ENCODE measurements around the gene FBRSL1. TPM values are rescaled to one million over a fixed set of nuclear protein-coding genes. Genes with fewer than 3 reads are reported as not detected.

The FBRSL1 gene
- total and polyA plus RNA-seq, 2 of the 8 experiments (the other 6 are each of a cell fraction or from before 2014, with no cell fraction given): 18.4 to 109 TPM

DNA sequence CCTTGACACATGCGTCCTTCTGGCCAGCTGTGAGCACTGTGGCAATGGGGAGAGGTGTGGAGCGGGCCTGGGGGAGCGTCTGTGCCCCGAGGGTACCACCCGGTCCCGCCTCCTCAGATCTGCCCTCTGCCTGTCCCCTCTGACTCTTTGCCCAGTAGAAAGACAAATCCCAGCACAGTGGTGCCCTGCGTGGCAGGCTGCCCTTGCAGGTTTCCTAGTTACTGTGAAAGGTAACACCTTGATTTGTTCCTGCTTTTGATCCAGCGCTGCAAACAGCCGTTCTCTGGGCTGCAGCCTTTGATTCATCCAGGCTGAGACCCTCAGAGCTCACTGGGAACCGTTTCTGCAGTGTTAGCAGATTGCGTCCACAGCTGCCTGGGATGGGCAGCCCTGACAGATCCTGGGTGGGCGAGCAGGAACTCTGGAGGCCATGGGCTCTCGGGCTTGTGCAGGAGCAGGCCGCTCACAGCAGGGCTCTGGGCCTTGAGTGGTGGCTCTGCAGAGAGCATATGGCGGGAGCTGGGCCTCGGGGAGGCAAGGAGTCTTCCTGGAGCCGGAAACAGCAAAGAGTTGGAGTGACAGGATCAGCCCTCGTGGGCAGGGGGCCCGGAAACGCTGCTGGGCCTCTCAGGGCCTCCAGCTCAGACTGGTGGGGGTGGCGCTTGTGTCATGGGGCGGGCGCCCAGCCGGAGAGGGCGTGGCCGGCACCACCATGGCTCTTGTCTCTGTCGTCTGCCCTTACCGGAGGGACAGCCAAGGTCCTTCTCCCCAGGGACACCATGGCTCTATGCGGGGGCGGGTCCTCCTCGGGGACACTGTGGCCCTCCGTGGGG is 16.6 kb downstream of the FBRSL1 start (continued):
- TF ChIP-seq, protein P1, sequence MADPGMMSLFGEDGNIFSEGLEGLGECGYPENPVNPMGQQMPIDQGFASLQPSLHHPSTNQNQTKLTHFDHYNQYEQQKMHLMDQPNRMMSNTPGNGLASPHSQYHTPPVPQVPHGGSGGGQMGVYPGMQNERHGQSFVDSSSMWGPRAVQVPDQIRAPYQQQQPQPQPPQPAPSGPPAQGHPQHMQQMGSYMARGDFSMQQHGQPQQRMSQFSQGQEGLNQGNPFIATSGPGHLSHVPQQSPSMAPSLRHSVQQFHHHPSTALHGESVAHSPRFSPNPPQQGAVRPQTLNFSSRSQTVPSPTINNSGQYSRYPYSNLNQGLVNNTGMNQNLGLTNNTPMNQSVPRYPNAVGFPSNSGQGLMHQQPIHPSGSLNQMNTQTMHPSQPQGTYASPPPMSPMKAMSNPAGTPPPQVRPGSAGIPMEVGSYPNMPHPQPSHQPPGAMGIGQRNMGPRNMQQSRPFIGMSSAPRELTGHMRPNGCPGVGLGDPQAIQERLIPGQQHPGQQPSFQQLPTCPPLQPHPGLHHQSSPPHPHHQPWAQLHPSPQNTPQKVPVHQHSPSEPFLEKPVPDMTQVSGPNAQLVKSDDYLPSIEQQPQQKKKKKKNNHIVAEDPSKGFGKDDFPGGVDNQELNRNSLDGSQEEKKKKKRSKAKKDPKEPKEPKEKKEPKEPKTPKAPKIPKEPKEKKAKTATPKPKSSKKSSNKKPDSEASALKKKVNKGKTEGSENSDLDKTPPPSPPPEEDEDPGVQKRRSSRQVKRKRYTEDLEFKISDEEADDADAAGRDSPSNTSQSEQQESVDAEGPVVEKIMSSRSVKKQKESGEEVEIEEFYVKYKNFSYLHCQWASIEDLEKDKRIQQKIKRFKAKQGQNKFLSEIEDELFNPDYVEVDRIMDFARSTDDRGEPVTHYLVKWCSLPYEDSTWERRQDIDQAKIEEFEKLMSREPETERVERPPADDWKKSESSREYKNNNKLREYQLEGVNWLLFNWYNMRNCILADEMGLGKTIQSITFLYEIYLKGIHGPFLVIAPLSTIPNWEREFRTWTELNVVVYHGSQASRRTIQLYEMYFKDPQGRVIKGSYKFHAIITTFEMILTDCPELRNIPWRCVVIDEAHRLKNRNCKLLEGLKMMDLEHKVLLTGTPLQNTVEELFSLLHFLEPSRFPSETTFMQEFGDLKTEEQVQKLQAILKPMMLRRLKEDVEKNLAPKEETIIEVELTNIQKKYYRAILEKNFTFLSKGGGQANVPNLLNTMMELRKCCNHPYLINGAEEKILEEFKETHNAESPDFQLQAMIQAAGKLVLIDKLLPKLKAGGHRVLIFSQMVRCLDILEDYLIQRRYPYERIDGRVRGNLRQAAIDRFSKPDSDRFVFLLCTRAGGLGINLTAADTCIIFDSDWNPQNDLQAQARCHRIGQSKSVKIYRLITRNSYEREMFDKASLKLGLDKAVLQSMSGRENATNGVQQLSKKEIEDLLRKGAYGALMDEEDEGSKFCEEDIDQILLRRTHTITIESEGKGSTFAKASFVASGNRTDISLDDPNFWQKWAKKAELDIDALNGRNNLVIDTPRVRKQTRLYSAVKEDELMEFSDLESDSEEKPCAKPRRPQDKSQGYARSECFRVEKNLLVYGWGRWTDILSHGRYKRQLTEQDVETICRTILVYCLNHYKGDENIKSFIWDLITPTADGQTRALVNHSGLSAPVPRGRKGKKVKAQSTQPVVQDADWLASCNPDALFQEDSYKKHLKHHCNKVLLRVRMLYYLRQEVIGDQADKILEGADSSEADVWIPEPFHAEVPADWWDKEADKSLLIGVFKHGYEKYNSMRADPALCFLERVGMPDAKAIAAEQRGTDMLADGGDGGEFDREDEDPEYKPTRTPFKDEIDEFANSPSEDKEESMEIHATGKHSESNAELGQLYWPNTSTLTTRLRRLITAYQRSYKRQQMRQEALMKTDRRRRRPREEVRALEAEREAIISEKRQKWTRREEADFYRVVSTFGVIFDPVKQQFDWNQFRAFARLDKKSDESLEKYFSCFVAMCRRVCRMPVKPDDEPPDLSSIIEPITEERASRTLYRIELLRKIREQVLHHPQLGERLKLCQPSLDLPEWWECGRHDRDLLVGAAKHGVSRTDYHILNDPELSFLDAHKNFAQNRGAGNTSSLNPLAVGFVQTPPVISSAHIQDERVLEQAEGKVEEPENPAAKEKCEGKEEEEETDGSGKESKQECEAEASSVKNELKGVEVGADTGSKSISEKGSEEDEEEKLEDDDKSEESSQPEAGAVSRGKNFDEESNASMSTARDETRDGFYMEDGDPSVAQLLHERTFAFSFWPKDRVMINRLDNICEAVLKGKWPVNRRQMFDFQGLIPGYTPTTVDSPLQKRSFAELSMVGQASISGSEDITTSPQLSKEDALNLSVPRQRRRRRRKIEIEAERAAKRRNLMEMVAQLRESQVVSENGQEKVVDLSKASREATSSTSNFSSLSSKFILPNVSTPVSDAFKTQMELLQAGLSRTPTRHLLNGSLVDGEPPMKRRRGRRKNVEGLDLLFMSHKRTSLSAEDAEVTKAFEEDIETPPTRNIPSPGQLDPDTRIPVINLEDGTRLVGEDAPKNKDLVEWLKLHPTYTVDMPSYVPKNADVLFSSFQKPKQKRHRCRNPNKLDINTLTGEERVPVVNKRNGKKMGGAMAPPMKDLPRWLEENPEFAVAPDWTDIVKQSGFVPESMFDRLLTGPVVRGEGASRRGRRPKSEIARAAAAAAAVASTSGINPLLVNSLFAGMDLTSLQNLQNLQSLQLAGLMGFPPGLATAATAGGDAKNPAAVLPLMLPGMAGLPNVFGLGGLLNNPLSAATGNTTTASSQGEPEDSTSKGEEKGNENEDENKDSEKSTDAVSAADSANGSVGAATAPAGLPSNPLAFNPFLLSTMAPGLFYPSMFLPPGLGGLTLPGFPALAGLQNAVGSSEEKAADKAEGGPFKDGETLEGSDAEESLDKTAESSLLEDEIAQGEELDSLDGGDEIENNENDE (IDR thresholded peaks at IDR 0.05; ENCODE audit: insufficient replicate concordance, low read length): no peak
- TF ChIP-seq, protein P2, sequence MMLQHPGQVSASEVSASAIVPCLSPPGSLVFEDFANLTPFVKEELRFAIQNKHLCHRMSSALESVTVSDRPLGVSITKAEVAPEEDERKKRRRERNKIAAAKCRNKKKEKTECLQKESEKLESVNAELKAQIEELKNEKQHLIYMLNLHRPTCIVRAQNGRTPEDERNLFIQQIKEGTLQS (IDR thresholded peaks at IDR 0.05; ENCODE audit: insufficient read depth, low read depth, low read length): no peak
- TF ChIP-seq POLR2AphosphoS5 (IDR thresholded peaks at IDR 0.05; ENCODE audit: low read depth, low read length) (no peak), SAP30 (IDR thresholded peaks at IDR 0.05; ENCODE audit: insufficient read depth, insufficient replicate concordance, low read length) (no peak), SP2 (IDR thresholded peaks at IDR 0.05; ENCODE audit: low read length) (no peak), ASH2L (IDR thresholded peaks at IDR 0.05; ENCODE audit: low read length) (no peak)
